Activated effector memory CD4-positive, alpha-beta T cell treated with anti-CD3 and anti-CD28 coated beads, Interleukin-2, amount 50 U/mL, for 16 hours (primary cell): Measurements from ENCODE around the gene FAM228B.

Source experiments
- DNase-seq: peaks from one replicate; pipeline ENCODE4 v3.0.0-alpha.2; 2020

FAM228B gene

GRCh38 chr2:24206714-24207113 lies 83.4 kb downstream of the FAM228B start:
- no peak for DNase-seq

GRCh38 chr2:24207359-24207758 lies 84.1 kb downstream of the FAM228B start:
- no peak for DNase-seq

- no peak for DNase-seq
Measured at GRCh38 chr2:24208490-24208889, 85.2 kb downstream of the FAM228B start.

- DNase-seq: no peak
Measured at GRCh38 chr2:24209389-24210105, 86.3 kb downstream of the FAM228B start.

- no peak for DNase-seq
Measured at GRCh38 chr2:24210106-24210455, 86.8 kb downstream of the FAM228B start.

- DNase-seq: no peak
Measured at GRCh38 chr2:24210723-24211122, 87.5 kb downstream of the FAM228B start.

GRCh38 chr2:24211408-24211807 lies 88.1 kb downstream of the FAM228B start:
- DNase-seq: no peak

- no peak for DNase-seq
Measured at GRCh38 chr2:24214880-24215279, 91.6 kb downstream of the FAM228B start.
